Neuronal stem cell (in vitro differentiated cells): Measurements from ENCODE around the gene STK39.

Experiments
- DNase-seq: peaks from one replicate; pipeline ENCODE4 v3.0.0-alpha.2; 2013; ENCODE audit warnings: low spot score
- H2AFZ ChIP-seq: one replicate; pipeline ENCODE4 v1.6.1; 2013; ENCODE audit warnings: mild to moderate bottlenecking, low read length, inconsistent platforms
- H2AK5ac ChIP-seq: 2 replicates; pipeline ENCODE4 v1.6.1; 2013; ENCODE audit warnings: low read depth, mild to moderate bottlenecking, inconsistent platforms, low read length, moderate library complexity, mixed read lengths
- H2BK120ac ChIP-seq: 2 replicates; pipeline ENCODE4 v1.6.1; 2013; ENCODE audit warnings: low read depth, mild to moderate bottlenecking, inconsistent platforms, low read length, moderate library complexity, mixed read lengths
- H2BK12ac ChIP-seq: one replicate; pipeline ENCODE4 v1.6.1; 2013; ENCODE audit warnings: low read length, inconsistent platforms
- H2BK15ac ChIP-seq: 2 replicates; pipeline ENCODE4 v1.6.1; 2013; ENCODE audit warnings: mild to moderate bottlenecking, low read length, inconsistent platforms, mixed read lengths
- H2BK5ac ChIP-seq: one replicate; pipeline ENCODE4 v1.6.1; 2013; ENCODE audit warnings: inconsistent platforms, mild to moderate bottlenecking, low read length, moderate library complexity
- H3K14ac ChIP-seq: one replicate; pipeline ENCODE4 v1.6.1; 2013; ENCODE audit warnings: low read length, inconsistent platforms
- H3K18ac ChIP-seq: 2 replicates; pipeline ENCODE4 v1.6.1; 2013; ENCODE audit warnings: low read length, inconsistent platforms
- H3K23ac ChIP-seq: 2 replicates; pipeline ENCODE4 v1.6.1; 2013; ENCODE audit warnings: low read depth, mild to moderate bottlenecking, mixed read lengths, low read length, inconsistent platforms; ENCODE audit not compliant: poor library complexity
- H3K27ac ChIP-seq: replicated peaks from 3 replicates; pipeline ENCODE4 v1.5.1; 2013; ENCODE audit warnings: low read length, inconsistent platforms
- H3K27me3 ChIP-seq, 3 experiments: 2 replicates each; pipeline ENCODE4 v1.6.1; 2013; ENCODE audit warnings: low read length in 3 of 3, mild to moderate bottlenecking in 2 of 3, inconsistent platforms in 1 of 3, low read depth in 1 of 3, mixed read lengths in 1 of 3, moderate library complexity in 1 of 3; ENCODE audit not compliant: control insufficient read depth in 3 of 3, insufficient read depth in 3 of 3
- H3K36me3 ChIP-seq, 2 donors: replicated peaks in 1 of 2; 2 replicates each; pipeline ENCODE4 v1.6.1; 2013; ENCODE audit warnings: low read length in 2 of 2; ENCODE audit not compliant: control insufficient read depth in 2 of 2, insufficient read depth in 2 of 2
- H3K4ac ChIP-seq: 2 replicates; pipeline ENCODE4 v1.6.1; 2013; ENCODE audit warnings: inconsistent platforms, mild to moderate bottlenecking, low read length, moderate library complexity
- H3K4me1 ChIP-seq, 2 donors: 1 replicate in 1 of 2; 2 replicates in 1 of 2; pipeline ENCODE4 v1.6.1; 2013; ENCODE audit warnings: low read length in 2 of 2, low read depth in 1 of 2; ENCODE audit not compliant: control insufficient read depth in 2 of 2, insufficient read depth in 1 of 2
- H3K4me2 ChIP-seq: one replicate; pipeline ENCODE4 v1.6.1; 2013; ENCODE audit warnings: mild to moderate bottlenecking, low read length, inconsistent platforms; ENCODE audit not compliant: insufficient read depth, poor library complexity, severe bottlenecking
- H3K4me3 ChIP-seq, 2 donors: 2 replicates each; pipeline ENCODE4 v1.5.1; 2013; ENCODE audit warnings: low read length in 2 of 2, mild to moderate bottlenecking in 2 of 2, inconsistent platforms in 1 of 2, moderate library complexity in 1 of 2
- H3K79me1 ChIP-seq: one replicate; pipeline ENCODE4 v1.6.1; 2013; ENCODE audit warnings: low read depth, mild to moderate bottlenecking, inconsistent platforms, low read length, moderate library complexity
- H3K9ac ChIP-seq: one replicate; pipeline ENCODE4 v1.6.1; 2013; ENCODE audit warnings: mild to moderate bottlenecking, low read depth, low read length, inconsistent platforms; ENCODE audit not compliant: poor library complexity
- H3K9me3 ChIP-seq, 2 donors: replicated peaks in 1 of 2; 2 replicates each; pipeline versions ENCODE3 to v1.6.1; 2013; ENCODE audit warnings: low read length in 2 of 2, mild to moderate bottlenecking in 2 of 2, inconsistent platforms in 1 of 2, low read depth in 1 of 2, mixed read lengths in 1 of 2, moderate library complexity in 1 of 2; ENCODE audit not compliant: control insufficient read depth in 2 of 2, insufficient read depth in 1 of 2
- H4K8ac ChIP-seq: one replicate; pipeline ENCODE4 v1.6.1; 2013; ENCODE audit warnings: low read depth, mild to moderate bottlenecking, inconsistent platforms, low read length, moderate library complexity
- H4K91ac ChIP-seq: one replicate; pipeline ENCODE4 v1.6.1; 2013; ENCODE audit warnings: low read length, low read depth, mild to moderate bottlenecking, inconsistent platforms; ENCODE audit not compliant: poor library complexity
- WGBS, 2 donors: extraction: QIAGEN DNeasy Blood & Tissue Kit; methylation state at CpG; one replicate each; pipeline ENCODE4 v1.1.7; 2013; ENCODE audit warnings: missing lambda C conversion rate in 2 of 2, mixed read lengths in 1 of 2; ENCODE audit not compliant: insufficient read length in 2 of 2, insufficient replicate concordance in 1 of 2; ENCODE audit errors: extremely low coverage in 2 of 2; 5-methylcytosine and 5-hydroxymethylcytosine counted together

STK39 gene

DNA sequence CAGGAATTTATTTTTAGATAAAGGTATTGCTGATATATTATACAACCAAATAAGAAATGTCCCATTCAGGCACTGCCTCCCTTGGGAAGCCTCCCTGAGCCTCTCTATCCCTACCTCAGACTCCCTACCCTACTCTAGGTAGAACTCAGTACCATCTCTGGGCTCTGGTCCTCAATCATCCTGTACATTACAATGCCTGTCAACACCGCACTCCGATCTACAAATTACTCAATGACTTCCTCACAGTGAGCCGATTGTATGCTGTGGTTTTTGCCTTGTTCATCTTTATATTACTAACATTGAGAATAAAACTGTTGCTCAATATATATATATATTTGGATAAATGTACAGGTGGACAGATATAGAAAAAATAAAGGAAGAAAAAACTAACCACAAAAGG lies 207.5 kb downstream of the STK39 start:
- no peak overlapping the region for H3K27ac ChIP-seq
- H3K4me1 ChIP-seq = peaks cover 0 to 2% of the 10 kb centered on the region in 2 donors
- no peak overlapping the region for H2BK5ac ChIP-seq
- WGBS, 2 donors = no CpG with 5 or more reads among the region's 3 CpGs
- no peak overlapping the region for H2BK12ac ChIP-seq
- H4K8ac ChIP-seq = no peak overlapping the region
- no peak overlapping the region for H3K18ac ChIP-seq
- no peak overlapping the region for H2AK5ac ChIP-seq
- no peaks in the 10 kb centered on the region for H3K27me3 ChIP-seq
- no peak overlapping the region for H4K91ac ChIP-seq
- no peak overlapping the region for H3K4me3 ChIP-seq
- H3K4me2 ChIP-seq = no peak overlapping the region
- no peak overlapping the region for H3K14ac ChIP-seq
- no peak overlapping the region for H3K4ac ChIP-seq
- no peak overlapping the region for H3K9ac ChIP-seq
- no peak for DNase-seq
- no peak overlapping the region for H2BK120ac ChIP-seq
- no peak overlapping the region for H2AFZ ChIP-seq
- H3K79me1 ChIP-seq = no peaks in the 10 kb centered on the region
- H3K23ac ChIP-seq = no peak overlapping the region
- peaks cover 0 to 15% of the 10 kb centered on the region in 2 donors for H3K36me3 ChIP-seq
- H3K9me3 ChIP-seq = no peaks in the 10 kb centered on the region
- H2BK15ac ChIP-seq = no peak overlapping the region

DNA sequence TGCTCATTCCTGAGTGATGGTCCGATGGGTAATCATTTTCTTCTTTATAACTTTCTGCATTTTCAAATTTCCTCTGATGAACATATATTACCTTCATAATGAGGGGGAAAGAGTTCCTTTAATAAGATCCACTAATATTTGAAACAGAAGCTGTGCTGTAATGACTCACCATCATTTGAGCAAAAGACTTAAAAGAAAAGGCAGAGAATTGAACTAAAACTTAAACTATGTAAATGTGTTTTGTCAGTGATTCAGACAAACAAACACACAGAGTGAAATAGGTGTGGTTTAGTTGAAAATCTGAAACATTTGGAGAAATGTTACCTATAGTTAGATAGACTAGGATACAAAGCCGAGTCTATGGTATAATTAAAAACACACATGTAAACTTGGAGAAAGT lies 209.6 kb downstream of the STK39 start:
- no peak overlapping the region for H3K9ac ChIP-seq
- H3K27me3 ChIP-seq = no peaks in the 10 kb centered on the region
- no peak overlapping the region for H3K4me2 ChIP-seq
- peaks cover 0 to 1% of the 10 kb centered on the region in 2 donors for H3K4me1 ChIP-seq
- H3K14ac ChIP-seq = no peak overlapping the region
- no peaks in the 10 kb centered on the region for H3K79me1 ChIP-seq
- H3K23ac ChIP-seq = no peak overlapping the region
- no peak for DNase-seq
- H4K8ac ChIP-seq = no peak overlapping the region
- no peak overlapping the region for H3K4ac ChIP-seq
- H3K36me3 ChIP-seq = peaks cover 0 to 21% of the 10 kb centered on the region in 2 donors
- H2BK15ac ChIP-seq = no peak overlapping the region
- no peak overlapping the region for H2BK120ac ChIP-seq
- no peak overlapping the region for H2BK12ac ChIP-seq
- no peak overlapping the region for H2AK5ac ChIP-seq
- WGBS, 2 donors = no CpG with 5 or more reads among the region's 2 CpGs
- H4K91ac ChIP-seq = no peak overlapping the region
- H2BK5ac ChIP-seq = no peak overlapping the region
- no peaks in the 10 kb centered on the region for H3K9me3 ChIP-seq
- H3K18ac ChIP-seq = no peak overlapping the region
- no peak overlapping the region for H2AFZ ChIP-seq
- H3K4me3 ChIP-seq = no peak overlapping the region
- H3K27ac ChIP-seq = no peak overlapping the region

DNA sequence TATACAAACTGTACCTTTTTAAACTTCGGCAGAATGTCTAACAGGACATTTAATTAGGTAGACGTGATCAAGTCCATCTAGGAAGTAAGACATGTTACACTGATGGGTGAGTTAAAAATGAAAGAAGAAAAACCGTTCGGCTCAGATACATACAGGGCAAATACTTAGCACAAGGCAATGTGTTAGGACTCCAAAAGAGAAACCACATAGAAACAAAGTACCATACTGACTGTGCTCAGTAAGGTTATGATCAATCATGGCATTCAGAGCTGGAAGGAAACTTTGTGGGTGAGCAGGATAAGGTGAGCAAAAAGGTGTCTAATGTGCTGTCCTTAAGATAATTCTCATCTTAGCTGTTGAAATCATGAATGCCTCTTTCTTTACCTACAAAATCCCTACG lies 211.9 kb downstream of the STK39 start:
- WGBS, 2 donors = no CpG with 5 or more reads among the region's 5 CpGs

DNA sequence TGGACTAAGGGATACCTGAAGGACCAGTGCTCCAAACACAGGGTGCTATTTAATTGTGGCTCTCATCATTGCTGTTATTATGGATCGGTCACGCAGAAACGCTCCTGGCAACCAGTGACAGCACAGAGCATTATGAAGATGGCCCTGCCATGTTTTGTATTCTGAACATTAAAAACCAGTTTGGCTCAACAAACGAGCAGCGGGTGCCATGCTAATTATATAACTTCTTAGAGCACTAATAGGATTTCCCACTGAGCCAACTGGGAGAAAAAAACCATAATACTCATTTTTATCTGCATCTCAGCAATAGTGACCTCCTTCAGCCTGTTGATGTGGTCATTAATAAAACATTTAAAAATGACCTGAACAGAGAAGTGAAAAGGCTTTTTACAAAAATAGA lies 212.8 kb downstream of the STK39 start:
- peaks cover 0 to 14% of the 10 kb centered on the region in 2 donors for H3K36me3 ChIP-seq
- no peak overlapping the region for H3K23ac ChIP-seq
- H2AK5ac ChIP-seq = no peak overlapping the region
- H3K4me1 ChIP-seq = peaks cover 0 to 1% of the 10 kb centered on the region in 2 donors
- H3K9ac ChIP-seq = no peak overlapping the region
- H3K27ac ChIP-seq = no peak overlapping the region
- H3K27me3 ChIP-seq = no peaks in the 10 kb centered on the region
- H3K18ac ChIP-seq = no peak overlapping the region
- H2AFZ ChIP-seq = no peak overlapping the region
- H3K4ac ChIP-seq = no peak overlapping the region
- no peak overlapping the region for H2BK120ac ChIP-seq
- no peak for DNase-seq
- H3K4me3 ChIP-seq = no peak overlapping the region
- H3K79me1 ChIP-seq = no peaks in the 10 kb centered on the region
- no CpG with 5 or more reads among the region's 5 CpGs for WGBS, 2 donors
- no peak overlapping the region for H2BK15ac ChIP-seq
- H2BK5ac ChIP-seq = no peak overlapping the region
- no peak overlapping the region for H3K14ac ChIP-seq
- H3K9me3 ChIP-seq = no peaks in the 10 kb centered on the region
- no peak overlapping the region for H2BK12ac ChIP-seq
- no peak overlapping the region for H3K4me2 ChIP-seq
- no peak overlapping the region for H4K91ac ChIP-seq
- H4K8ac ChIP-seq = no peak overlapping the region

More for the DNA sequence above, 211.9 kb downstream of the STK39 start:
- Histone ChIP-seq H2BK15ac (no peak overlapping the region), H3K9ac (no peak overlapping the region), H3K4me3 (no peak overlapping the region), H2AFZ (no peak overlapping the region), H2BK120ac (no peak overlapping the region), H3K18ac (no peak overlapping the region), H3K4me2 (no peak overlapping the region), H3K36me3 (peaks cover 0 to 16% of the 10 kb centered on the region in 2 donors), H3K27me3 (no peaks in the 10 kb centered on the region), H3K79me1 (no peaks in the 10 kb centered on the region), H4K8ac (no peak overlapping the region), H3K4me1 (peaks cover 0 to 1% of the 10 kb centered on the region in 2 donors), H3K4ac (no peak overlapping the region), H2BK5ac (no peak overlapping the region), H3K9me3 (no peaks in the 10 kb centered on the region), H4K91ac (no peak overlapping the region), H3K23ac (no peak overlapping the region), H3K27ac (no peak overlapping the region), H3K14ac (no peak overlapping the region), H2AK5ac (no peak overlapping the region), H2BK12ac (no peak overlapping the region)
- DNase-seq = no peak
